ENCODE measurements around the gene URB2. TPM values are rescaled to one million over a fixed set of nuclear protein-coding genes. Genes with fewer than 3 reads are reported as not detected.

URB2 gene
- total RNA-seq, 2 experiments from 2014 or later = 17.4 to 17.7 TPM

DNA sequence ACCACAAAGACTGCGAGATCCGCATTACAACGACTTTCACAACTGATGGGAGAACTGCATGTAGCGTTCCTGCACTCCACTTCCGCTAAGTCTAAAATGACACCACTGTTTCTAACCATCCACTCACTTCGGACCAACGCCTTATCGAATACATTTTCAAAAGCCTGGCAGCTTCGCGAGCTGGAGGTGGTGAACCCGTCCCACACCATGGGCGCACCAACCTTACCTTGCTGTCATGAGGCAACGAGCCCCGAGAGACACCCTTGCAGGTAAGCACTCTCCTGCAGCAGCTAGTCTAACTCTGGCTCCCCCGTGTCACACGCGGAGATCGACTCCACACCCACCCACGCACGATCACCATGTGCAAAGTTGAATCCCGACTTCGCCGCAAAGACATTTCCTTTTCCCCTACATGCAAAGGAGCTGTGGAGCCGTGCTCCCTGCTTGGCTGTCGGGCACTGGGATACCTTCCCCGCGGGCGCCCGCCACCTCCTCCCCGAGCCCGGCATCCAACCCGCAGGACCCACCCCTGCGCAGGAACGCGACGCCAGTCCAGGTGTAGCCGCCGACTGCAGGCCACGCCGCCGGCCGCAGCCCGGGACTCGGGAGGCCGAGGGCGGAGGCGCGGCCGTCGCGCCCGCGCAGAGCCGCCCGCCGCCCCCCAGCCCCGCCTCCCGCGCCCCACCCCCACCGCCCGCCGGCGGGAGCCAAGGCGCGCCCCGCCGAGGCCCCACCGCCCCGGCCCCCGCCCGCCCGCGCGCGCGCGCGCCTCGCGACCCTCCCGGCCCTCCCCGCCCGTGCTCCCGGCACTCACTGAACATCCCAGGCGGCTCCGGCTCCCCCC lies 754 bp upstream of the URB2 start:
- TF ChIP-seq, protein P1, sequence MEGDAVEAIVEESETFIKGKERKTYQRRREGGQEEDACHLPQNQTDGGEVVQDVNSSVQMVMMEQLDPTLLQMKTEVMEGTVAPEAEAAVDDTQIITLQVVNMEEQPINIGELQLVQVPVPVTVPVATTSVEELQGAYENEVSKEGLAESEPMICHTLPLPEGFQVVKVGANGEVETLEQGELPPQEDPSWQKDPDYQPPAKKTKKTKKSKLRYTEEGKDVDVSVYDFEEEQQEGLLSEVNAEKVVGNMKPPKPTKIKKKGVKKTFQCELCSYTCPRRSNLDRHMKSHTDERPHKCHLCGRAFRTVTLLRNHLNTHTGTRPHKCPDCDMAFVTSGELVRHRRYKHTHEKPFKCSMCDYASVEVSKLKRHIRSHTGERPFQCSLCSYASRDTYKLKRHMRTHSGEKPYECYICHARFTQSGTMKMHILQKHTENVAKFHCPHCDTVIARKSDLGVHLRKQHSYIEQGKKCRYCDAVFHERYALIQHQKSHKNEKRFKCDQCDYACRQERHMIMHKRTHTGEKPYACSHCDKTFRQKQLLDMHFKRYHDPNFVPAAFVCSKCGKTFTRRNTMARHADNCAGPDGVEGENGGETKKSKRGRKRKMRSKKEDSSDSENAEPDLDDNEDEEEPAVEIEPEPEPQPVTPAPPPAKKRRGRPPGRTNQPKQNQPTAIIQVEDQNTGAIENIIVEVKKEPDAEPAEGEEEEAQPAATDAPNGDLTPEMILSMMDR (IDR thresholded peaks at IDR 0.05) = no peak
- Mint-ChIP-seq H3K36me3 (ENCODE audit: low read depth) (peaks cover 20% of the 10 kb centered on the region), H3K9me3 (no peaks in the 10 kb centered on the region), H3K4me1 (ENCODE audit: low read depth) (peaks cover 50% of the 10 kb centered on the region), H3K27ac (peak overlapping the region; percentile 88), H3K27me3 (no peaks in the 10 kb centered on the region), H3K4me3 (peak overlapping the region; percentile 94)
- DNase-seq (peak; percentile 78), ATAC-seq (peak; percentile 32)
- intact Hi-C loops (cut with micrococcal nuclease) = loop anchor here (10.0 kb wide), 1 partner anchor 70 kb away; the partner anchor contains the start of gene ABCB10
- ChIA-PET CTCF (interaction anchor here (1.5 to 2.3 kb wide), 2 partner anchors 10 to 67 kb away, joined by 4 to 10 read pairs; partner anchors contain the start of gene ABCB10), POLR2A (interaction anchor here (1.0 to 3.1 kb wide), 5 partner anchors 9 to 67 kb away, joined by 3 to 26 read pairs (median 5); partner anchors contain the start of gene ABCB10)

DNA sequence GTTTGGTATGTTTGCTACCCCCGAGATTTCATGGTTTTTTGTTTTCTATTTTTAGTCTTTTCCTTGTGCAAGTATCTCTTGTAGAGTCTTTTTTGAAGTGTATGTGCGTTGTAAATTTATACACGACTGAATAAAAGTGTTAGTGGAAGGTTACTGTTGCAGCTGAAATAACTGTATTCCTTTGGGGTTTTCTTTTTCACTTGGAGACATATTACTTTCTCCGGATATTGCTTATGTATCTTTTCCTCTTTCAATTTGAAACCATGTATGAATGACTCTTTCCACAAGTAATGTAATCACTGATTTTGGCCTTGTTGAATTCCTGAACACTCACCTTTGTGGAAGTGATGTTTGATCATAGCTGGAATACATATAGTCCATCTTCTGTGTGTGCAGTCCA lies 956 bp downstream of the URB2 start:
- intact Hi-C loops (cut with micrococcal nuclease) = loop anchor here (10.0 kb wide), 1 partner anchor 72 kb away; the partner anchor contains the start of gene ABCB10
- H3K4me3 Mint-ChIP-seq = peak overlapping the region; percentile 91
- peaks cover 52% of the 10 kb centered on the region for H3K4me1 Mint-ChIP-seq (ENCODE audit: low read depth)
- ATAC-seq (no peak), DNase-seq (no peak)
- ChIA-PET CTCF (interaction anchor here (1.6 kb wide), 1 partner anchor 68 kb away, joined by 6 read pairs; the partner anchor contains the start of gene ABCB10), POLR2A (interaction anchor here (0.5 to 3.1 kb wide), 6 partner anchors 9 to 492 kb away, joined by 3 to 26 read pairs (median 4); partner anchors contain the start of gene ABCB10)
- no peaks in the 10 kb centered on the region for H3K27me3 Mint-ChIP-seq
- TF ChIP-seq, protein P1 (IDR thresholded peaks at IDR 0.05) = no peak
- H3K9me3 Mint-ChIP-seq = no peaks in the 10 kb centered on the region
- H3K36me3 Mint-ChIP-seq (ENCODE audit: low read depth) = peaks cover 30% of the 10 kb centered on the region
- peak overlapping the region; percentile 97 for H3K27ac Mint-ChIP-seq

DNA sequence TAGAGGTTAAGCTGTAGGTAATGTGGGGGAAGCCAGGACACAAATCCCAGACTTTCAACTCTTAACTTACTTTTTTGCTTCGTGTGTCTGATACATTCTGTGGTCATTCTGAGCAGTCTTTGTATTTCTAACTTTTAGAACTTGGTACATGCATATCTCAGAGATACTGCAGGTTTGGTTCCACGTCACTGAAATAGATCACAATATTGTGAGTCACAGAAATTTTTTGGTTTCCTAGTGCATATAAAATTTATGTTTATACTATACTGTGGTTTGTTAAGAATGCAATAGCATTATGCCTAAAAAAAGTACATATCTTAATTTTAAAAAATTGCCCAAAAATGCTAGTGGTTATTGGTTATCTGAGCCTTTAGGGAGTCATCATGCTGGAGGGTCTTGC lies 3.2 kb downstream of the URB2 start:
- H3K4me3 Mint-ChIP-seq = no peak overlapping the region
- H3K9me3 Mint-ChIP-seq = no peaks in the 10 kb centered on the region
- ATAC-seq (no peak), DNase-seq (no peak)
- intact Hi-C loops (cut with micrococcal nuclease) = loop anchor here (10.0 kb wide), 1 partner anchor 74 kb away; the partner anchor contains the start of gene ABCB10
- H3K27ac Mint-ChIP-seq = no peak overlapping the region
- POLR2A ChIA-PET = no interaction called here
- H3K4me1 Mint-ChIP-seq (ENCODE audit: low read depth) = peaks cover 38% of the 10 kb centered on the region
- TF ChIP-seq, protein P1 (IDR thresholded peaks at IDR 0.05) = no peak
- H3K27me3 Mint-ChIP-seq = no peaks in the 10 kb centered on the region
- H3K36me3 Mint-ChIP-seq (ENCODE audit: low read depth) = peaks cover 34% of the 10 kb centered on the region
- CTCF ChIA-PET = interaction anchor here (1.0 to 1.3 kb wide), 2 partner anchors 32 to 65 kb away, joined by 3 to 5 read pairs; no protein-coding TSS in a partner anchor

DNA sequence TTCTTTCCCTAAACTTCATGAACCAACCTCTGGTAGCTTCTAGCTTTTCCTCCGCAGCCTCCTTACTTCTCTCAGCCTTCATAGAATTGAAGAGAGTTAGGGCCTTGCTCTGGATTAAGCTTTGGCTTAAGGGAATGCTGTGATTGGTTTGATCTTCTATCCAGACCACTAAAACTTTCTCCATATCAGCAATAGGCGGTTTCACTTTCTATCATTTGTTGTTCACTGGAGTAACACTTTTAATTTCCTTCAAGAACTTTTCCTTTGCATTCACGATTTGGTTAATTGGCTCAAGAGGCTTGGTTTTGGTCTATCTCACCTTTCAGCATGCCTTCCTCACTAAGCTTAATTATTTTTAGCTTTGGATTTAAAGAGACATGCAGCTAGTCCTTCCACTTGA lies 5.1 kb downstream of the URB2 start:
- no peak for DNase-seq
- POLR2A ChIA-PET = interaction anchor here (1.0 kb wide), 1 partner anchor 11 kb away, joined by 3 read pairs; no protein-coding TSS in a partner anchor
- no peak overlapping the region for H3K4me3 Mint-ChIP-seq
- CTCF ChIA-PET = interaction anchor here (0.8 to 1.3 kb wide), 3 partner anchors 12 to 140 kb away, joined by 3 to 4 read pairs (median 3); no protein-coding TSS in a partner anchor
- H3K4me1 Mint-ChIP-seq (ENCODE audit: low read depth) = peaks cover 33% of the 10 kb centered on the region
- H3K27me3 Mint-ChIP-seq = no peaks in the 10 kb centered on the region
- no peaks in the 10 kb centered on the region for H3K9me3 Mint-ChIP-seq
- peak overlapping the region; percentile 43 for H3K27ac Mint-ChIP-seq
- intact Hi-C loops (cut with micrococcal nuclease) = no loop called here
- peaks cover 51% of the 10 kb centered on the region for H3K36me3 Mint-ChIP-seq (ENCODE audit: low read depth)
- no peak for ATAC-seq
- TF ChIP-seq, protein P1 (IDR thresholded peaks at IDR 0.05) = no peak

Measured in activated CD8-positive, alpha-beta T cell treated with anti-CD3 and anti-CD28 coated beads for 36 hours (primary cell).